ENCODE measurements around the gene CYRIA. TPM values are rescaled to one million over a fixed set of nuclear protein-coding genes. Genes with fewer than 3 reads are reported as not detected.

Gene CYRIA
- total RNA-seq, 1 donor from 2014 or later, result 0.91 TPM

- TF ChIP-seq, protein P1, sequence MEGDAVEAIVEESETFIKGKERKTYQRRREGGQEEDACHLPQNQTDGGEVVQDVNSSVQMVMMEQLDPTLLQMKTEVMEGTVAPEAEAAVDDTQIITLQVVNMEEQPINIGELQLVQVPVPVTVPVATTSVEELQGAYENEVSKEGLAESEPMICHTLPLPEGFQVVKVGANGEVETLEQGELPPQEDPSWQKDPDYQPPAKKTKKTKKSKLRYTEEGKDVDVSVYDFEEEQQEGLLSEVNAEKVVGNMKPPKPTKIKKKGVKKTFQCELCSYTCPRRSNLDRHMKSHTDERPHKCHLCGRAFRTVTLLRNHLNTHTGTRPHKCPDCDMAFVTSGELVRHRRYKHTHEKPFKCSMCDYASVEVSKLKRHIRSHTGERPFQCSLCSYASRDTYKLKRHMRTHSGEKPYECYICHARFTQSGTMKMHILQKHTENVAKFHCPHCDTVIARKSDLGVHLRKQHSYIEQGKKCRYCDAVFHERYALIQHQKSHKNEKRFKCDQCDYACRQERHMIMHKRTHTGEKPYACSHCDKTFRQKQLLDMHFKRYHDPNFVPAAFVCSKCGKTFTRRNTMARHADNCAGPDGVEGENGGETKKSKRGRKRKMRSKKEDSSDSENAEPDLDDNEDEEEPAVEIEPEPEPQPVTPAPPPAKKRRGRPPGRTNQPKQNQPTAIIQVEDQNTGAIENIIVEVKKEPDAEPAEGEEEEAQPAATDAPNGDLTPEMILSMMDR (IDR thresholded peaks at IDR 0.05; ENCODE audit: unreplicated experiment), result no peak
- no peaks in the 10 kb centered on the region for H3K27me3 Mint-ChIP-seq
- peaks cover 11% of the 10 kb centered on the region for H3K4me1 Mint-ChIP-seq (ENCODE audit: low read depth)
- H3K27ac Mint-ChIP-seq, result no peak overlapping the region
- no peak for DNase-seq (ENCODE audit: low spot score, unreplicated experiment)
- H3K36me3 Mint-ChIP-seq (ENCODE audit: insufficient read depth), result no peaks in the 10 kb centered on the region
- peaks cover 8% of the 10 kb centered on the region for H3K9me3 Mint-ChIP-seq (ENCODE audit: low read depth)
- no peak overlapping the region for H3K4me3 Mint-ChIP-seq (ENCODE audit: low read depth)
Observed at GRCh38 chr2:16700551-16701259, 35.1 kb upstream of the CYRIA start.

DNA sequence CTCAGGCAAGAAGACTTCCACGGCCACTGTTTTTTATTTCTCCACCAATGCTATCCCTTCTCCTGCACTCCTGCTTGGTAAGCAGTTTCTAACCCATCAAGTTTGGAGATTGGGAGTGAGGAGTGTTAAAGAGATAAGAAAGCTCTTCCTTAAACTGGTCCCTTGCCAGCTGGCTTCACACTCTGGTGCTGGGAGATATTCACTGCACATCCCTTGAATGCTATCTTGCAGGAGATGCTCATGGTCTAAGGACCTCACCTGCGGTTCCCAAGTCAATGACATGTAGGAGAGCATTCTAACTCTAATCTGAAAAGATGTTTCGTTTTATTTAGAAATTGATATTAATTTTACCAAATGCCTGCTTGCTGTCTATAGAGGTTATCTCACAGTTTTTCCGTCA is 28.2 kb upstream of the CYRIA start:
- Mint-ChIP-seq H3K27me3 (peaks cover 6% of the 10 kb centered on the region), H3K27ac (peak overlapping the region; percentile 13), H3K4me3 (ENCODE audit: low read depth) (no peak overlapping the region), H3K36me3 (ENCODE audit: insufficient read depth) (no peaks in the 10 kb centered on the region), H3K4me1 (ENCODE audit: low read depth) (no peaks in the 10 kb centered on the region), H3K9me3 (ENCODE audit: low read depth) (peaks cover 8% of the 10 kb centered on the region)
- no peak for DNase-seq (ENCODE audit: low spot score, unreplicated experiment)
- TF ChIP-seq, protein P1 (IDR thresholded peaks at IDR 0.05; ENCODE audit: unreplicated experiment), result no peak

DNA sequence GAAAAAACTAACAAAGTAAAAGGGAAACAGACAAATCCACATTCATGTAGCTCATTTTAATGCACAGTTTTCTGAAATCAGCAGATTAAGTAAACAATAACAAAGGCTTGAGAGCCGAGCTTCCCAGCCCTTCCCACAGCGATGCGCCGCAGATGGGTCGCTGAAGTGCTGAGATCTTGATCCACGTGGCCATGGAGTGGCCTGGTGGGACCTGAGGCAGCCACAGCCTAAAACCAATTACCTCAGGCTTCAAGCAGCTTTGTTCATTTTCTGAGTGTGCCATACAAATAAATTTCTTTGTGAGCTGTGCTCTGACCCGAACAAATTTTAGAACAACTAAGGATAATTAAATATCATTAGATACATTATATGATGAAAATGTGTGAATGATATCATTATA is 25.6 kb upstream of the CYRIA start:
- H3K27ac Mint-ChIP-seq, result no peak overlapping the region

DNA sequence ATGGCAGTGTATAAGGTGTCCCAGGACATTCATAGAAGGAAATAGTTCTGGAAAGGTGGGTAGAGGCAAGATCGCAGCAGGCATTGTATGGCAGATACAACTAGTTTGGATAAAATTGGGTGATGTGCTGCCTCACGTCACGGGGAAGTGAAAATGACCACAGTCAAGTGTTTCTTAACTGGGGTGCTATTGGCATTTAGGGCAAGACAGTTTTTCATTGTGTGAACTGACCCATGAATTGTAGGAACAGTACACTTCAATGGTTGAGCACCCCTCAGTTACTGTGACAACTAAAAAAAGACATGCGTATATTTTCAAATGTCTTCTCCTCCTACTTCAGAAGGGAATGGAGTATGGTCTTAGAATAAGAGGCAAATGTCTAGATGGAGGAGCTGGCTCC is 22.3 kb upstream of the CYRIA start:
- Mint-ChIP-seq H3K4me3 (ENCODE audit: low read depth) (no peak overlapping the region), H3K4me1 (ENCODE audit: low read depth) (no peaks in the 10 kb centered on the region), H3K27ac (no peak overlapping the region), H3K36me3 (ENCODE audit: insufficient read depth) (no peaks in the 10 kb centered on the region), H3K9me3 (ENCODE audit: low read depth) (no peaks in the 10 kb centered on the region), H3K27me3 (peaks cover 18% of the 10 kb centered on the region)
- no peak for DNase-seq (ENCODE audit: low spot score, unreplicated experiment)
- TF ChIP-seq, protein P1 (IDR thresholded peaks at IDR 0.05; ENCODE audit: unreplicated experiment), result no peak

More for the DNA sequence above, 25.6 kb upstream of the CYRIA start:
- no peak for DNase-seq (ENCODE audit: low spot score, unreplicated experiment)
- Mint-ChIP-seq H3K4me1 (ENCODE audit: low read depth) (no peaks in the 10 kb centered on the region), H3K36me3 (ENCODE audit: insufficient read depth) (no peaks in the 10 kb centered on the region), H3K4me3 (ENCODE audit: low read depth) (no peak overlapping the region), H3K27me3 (peaks cover 13% of the 10 kb centered on the region), H3K9me3 (ENCODE audit: low read depth) (peaks cover 3% of the 10 kb centered on the region)
- TF ChIP-seq, protein P1 (IDR thresholded peaks at IDR 0.05; ENCODE audit: unreplicated experiment), result no peak

DNA sequence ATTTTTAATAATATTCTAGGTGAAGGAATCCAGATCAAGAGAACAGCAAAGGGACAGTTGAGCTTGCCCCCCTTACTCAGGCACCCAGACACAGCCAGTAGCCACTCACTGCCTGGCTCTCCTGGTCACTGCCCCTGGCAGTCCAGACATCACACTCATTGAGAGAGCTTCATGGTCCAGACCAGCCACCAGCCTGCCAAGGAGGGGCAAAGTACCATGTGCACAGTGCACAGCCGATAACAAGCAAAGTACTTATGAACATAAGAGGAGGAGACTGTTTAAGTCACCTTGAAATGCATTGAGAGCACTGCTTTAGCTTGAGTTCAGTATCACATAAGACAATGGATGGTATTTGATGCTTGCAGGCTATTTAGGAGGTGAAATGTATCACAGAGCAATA is 21.6 kb upstream of the CYRIA start:
- DNase-seq (ENCODE audit: low spot score, unreplicated experiment), result no peak
- Mint-ChIP-seq H3K9me3 (ENCODE audit: low read depth) (no peaks in the 10 kb centered on the region), H3K4me3 (ENCODE audit: low read depth) (no peak overlapping the region), H3K36me3 (ENCODE audit: insufficient read depth) (no peaks in the 10 kb centered on the region), H3K27me3 (peaks cover 18% of the 10 kb centered on the region), H3K27ac (no peak overlapping the region), H3K4me1 (ENCODE audit: low read depth) (no peaks in the 10 kb centered on the region)
- TF ChIP-seq, protein P1 (IDR thresholded peaks at IDR 0.05; ENCODE audit: unreplicated experiment), result no peak
